GM18861 (cell line): ENCODE data around the gene HOXD8.

ENCODE experiments used
- ATAC-seq: cut with Tn5 transposase; IDR thresholded peaks from one replicate; pipeline ENCODE4 v1.9.1; 2021; ENCODE audit not compliant: unreplicated experiment

HOXD8 gene

DNA sequence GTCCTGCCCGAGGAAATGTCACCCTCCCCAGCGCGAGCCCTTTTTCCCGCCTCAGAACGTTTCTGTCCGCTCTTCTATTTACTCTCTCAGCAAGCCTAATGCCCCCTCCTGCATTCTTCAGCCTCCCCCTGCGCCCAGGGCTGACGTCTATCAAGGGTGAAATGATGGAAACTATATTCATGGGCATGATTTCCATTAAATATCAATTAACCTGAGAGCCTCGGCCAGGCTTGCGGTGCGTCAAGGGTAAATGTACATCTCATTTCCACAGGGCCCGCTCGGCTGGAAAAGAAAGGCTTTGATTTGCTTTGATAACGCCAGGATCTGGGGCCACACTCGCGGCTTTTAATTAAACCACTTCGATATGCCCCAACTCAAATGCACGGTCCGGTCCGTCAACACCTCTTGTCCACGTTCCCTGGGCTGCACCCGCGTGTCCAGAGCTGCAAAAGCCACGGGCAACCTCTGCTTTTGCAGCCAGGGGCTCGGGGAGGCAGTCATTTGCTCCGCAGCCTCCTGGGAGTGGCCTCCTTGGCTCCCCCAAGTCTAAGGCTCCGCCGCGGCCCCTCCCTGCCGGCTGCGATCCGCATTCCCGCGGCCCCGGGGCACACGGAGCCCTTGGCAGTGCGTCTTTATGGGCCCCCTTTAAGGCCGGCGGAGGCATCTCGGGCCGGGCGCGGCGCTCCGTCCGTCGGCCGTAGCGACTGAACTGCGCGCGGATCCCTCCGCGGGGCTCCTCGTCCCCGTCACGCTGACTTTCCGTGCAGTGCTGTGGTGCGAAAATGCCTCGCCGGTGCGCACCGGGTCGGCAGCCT lies at the start of gene HOXD8:
TSS of gene HOXD8 (plus strand) at position 724 of the 815 bp plus-strand sequence. CDS start 662 bp downstream, outside the sequence.
- ATAC-seq: no peak

DNA sequence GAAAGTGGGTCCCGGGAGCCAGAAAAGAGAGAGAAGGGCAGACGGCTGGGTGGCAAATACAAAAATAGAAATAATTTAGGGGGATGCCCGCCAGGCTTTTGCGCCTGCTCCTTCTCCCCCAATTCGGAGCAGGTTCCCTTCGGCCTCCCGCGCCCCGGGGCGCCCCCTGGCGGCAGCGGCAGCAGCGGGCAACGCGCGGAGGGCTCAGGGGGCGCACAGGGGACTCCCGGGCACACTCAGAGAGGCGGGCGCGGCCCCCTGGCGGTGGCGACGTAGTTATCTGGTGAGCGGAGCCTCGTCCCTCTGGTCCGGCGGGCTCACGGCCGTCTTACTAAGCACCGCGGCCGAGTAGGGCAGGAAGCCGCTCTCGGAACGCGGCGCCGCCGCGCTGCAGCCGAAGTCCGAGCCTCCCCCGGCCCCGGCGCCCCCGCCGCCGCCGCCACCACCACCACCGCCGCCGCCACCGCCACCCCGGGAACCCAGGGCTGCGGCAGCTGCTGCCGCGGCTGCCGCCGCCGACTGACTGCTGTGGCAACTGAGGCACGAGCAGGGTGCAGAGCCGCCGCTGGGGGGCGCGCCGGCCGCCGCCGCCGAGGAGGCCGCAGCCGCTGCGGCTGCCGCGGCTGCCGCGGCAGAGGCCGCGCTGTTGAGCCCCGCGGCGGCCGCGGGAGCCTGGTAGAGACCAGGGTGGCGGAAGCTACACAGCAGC lies 49.5 kb upstream of the HOXD8 start:
- no peak for ATAC-seq

DNA sequence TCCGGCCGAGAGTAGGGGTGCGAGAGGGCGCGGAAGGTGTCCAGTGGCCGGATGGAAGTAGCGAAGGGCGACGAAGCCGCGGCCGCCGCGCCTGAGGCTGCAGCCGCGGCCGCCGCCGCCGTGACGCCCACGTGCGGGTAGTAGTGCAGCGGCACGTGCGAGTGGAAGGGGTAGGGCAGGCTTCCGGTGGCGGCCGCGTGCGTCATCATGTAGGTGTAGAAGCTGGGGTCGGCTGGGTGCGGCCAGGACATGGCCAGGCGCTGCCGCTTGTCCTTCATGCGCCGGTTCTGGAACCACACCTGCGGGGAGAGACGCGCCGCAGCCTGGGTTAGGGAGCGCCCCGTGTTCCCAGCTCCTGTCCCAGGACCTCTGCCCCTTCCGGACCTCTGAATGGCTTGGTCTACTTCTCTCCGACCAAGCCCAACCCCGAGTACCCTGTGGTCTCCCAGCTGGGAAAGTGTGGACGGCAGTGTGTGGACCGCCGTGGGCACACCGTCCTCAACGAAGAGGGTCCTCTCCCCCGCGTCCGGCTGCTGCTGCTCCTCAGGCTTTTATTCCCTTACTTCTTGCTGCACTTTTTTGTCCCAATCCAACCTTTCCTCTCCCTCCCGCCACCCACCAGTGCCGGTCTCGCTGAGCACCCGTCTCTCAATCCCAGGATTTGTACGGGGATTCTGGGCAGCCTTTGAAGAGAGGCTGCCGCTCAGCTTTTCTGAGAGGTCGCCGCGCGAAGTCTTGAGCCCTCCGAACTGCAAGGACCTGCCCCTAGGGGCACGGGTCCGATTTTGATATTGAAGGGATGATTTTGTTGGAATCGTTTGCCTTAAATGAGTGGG lies 48.7 kb upstream of the HOXD8 start:
- no peak for ATAC-seq

DNA sequence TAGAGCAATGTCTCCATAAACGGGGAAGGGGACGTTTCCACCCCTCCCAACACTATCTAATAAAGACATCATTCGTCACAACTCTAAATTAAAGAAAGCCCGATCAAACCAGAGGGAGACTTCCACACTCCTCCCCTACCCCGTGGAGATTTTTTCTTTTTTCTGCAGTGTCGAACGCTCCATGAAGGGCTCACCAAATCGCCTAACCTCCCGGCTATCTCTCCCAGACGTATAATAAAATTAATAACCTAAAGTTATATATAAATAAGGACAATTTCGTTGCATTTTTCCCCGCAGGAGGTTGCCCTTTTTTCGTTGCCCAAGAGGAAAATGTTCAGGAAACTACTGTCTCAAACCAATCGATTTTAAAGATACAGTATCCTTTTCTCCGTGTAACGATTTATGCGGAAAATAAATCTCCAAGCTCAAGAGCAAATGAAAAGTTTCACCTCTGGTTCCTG lies 48.1 kb upstream of the HOXD8 start:
- ATAC-seq: no peak

DNA sequence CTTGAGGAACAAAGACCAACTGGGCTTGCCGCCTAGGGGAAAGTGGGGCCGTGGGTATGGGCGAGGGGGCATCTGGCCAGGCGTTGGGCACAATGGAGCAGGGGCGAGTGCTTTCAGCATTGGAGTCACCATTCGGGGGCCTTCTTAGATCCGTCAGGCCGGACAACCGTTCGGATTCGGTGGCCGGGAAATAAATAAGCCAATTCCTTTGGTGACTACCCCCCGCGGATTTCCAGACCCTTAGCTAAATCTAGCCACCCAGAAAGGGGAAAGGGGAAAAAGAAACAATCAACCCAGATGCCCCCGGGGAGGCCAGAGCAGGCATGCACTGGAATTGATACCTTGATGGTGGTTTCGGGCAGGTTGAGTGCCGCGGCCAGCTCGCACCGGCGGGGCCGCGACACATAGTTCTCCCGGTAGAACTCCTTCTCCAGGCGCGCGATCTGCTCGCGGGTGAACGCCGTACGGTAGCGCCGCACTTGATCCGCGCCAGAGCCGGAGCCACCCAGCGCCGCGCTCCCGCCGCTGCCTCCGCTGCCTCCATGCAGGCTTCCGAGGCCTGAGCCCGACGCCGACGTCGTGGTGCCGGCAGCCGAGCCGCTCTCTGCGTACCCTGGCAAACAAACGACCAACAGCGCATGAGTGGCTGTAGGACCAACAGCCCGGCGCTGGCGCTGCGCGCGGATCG lies 47.5 kb upstream of the HOXD8 start:
- no peak for ATAC-seq

GRCh38 chr2:176082525-176082823 lies 47.0 kb upstream of the HOXD8 start:
- no peak for ATAC-seq

DNA sequence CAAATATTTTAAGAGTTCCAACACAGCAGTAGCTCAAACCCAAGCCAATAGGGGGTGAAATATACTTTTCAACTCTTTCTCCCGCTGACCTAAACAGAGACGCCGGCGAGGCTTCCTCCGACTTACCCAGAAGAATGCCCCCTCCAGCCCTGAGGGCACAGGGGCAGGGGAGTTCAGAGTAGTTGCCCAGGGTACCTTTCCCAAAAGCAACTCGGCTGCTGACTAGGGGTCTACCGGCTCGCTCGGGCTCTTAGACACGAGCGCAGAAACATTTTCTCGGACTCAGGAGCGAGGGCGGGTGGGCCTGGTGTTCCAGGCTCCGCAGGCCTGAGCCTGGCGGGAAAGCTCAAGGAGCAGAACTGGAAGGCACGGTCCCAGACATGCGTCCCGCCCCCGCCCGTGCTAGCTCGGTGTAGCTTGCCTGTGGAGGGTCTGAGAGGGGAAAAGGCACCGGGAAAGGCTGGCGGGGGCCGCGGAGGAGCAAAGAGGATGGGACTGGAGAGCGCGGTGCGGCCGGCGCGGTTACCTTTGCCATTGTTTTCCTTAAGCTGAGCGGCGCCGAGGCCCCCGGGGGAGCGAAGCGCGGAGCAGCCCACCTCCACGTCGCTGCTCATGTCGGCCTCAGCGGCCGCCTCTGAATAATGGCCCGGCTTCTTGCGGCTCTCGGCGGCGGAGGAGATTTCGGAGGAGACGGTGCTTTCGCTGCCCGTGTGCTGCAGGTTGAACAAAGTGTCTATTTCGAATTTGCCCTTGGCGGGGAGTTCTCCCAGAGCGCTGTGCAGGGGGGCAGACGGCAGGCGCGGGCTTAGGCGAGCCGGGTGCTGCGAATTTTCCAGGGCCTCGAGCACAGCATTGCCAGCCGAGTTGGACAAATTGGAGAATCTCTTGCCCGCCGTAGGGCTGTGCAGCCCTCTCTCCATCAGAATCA lies 46.4 kb upstream of the HOXD8 start:
- ATAC-seq: no peak

DNA sequence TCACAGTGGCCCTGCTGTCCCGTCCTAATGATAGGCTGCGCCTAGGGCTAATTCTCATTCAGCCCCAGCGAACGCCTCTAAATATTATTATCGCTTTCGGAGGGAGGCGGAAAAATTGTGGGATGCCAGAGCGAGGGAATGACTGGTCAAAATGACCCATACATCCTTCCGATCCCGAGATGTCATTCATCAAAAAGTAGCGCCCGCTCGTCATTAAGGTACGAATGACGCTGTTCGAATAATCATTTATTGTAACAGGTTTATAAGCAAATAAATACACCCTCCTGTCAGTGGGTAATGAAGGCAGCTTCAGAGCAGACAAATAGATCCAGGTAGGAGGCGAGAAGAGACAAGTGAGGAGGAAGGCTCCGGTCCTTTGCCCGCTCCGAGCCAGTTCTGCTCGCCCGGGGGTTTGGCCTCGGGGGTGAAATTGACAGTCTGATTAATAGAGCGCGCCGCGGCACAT lies 45.7 kb upstream of the HOXD8 start, which contains the start of gene EVX2:
TSS of gene EVX2 (minus strand) at position 167 of the 466 bp plus-strand sequence. CDS start 186 bp downstream, outside the sequence.
- ATAC-seq: no peak

GRCh38 chr2:176084611-176085119 lies 44.8 kb upstream of the HOXD8 start:
- ATAC-seq: no peak

- no peak for ATAC-seq
Measured at GRCh38 chr2:176085120-176085788, 44.3 kb upstream of the HOXD8 start.

DNA sequence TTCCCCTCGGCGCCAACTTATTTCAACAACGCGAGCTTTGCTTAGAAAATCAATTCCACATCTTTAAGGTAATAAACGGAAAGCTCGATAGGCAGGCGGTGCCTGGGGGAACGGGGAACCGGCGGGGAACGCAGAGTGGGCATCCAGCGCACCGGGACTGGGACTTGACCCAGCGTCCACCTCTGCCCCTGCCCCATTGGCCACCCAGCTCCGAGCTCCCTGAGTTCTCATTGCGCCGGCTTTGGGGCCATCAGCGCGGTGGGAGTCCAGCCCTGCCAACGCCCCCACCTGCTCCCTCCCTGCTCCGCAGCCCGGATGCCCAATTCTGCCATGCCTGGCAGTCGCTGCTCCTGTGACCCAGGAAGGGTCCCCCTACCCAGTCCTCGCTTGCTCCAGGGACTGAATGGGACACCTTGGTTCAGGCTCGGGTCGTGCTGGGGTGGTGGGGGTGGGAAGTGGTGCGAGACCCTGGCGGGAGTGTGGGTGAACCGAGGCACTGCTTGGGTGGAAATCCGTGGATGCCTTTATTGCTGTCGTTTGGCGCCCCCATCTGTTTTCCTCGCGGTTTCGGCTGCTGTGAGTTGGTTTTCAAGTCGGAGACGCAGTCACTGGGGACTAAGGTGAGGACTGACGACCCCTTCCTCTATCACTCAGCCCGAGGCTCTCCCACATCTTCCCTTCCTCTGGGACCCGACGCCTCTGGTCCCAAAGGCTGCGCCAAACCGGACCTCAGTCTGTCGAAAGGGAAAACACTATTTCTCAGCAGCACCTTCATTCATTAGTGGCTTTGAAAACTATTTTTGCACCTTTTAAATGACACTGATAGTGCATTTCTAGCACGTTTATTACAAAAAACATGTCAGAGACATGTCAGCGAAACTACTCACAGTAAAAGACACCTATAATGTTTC lies 43.4 kb upstream of the HOXD8 start:
- no peak for ATAC-seq

DNA sequence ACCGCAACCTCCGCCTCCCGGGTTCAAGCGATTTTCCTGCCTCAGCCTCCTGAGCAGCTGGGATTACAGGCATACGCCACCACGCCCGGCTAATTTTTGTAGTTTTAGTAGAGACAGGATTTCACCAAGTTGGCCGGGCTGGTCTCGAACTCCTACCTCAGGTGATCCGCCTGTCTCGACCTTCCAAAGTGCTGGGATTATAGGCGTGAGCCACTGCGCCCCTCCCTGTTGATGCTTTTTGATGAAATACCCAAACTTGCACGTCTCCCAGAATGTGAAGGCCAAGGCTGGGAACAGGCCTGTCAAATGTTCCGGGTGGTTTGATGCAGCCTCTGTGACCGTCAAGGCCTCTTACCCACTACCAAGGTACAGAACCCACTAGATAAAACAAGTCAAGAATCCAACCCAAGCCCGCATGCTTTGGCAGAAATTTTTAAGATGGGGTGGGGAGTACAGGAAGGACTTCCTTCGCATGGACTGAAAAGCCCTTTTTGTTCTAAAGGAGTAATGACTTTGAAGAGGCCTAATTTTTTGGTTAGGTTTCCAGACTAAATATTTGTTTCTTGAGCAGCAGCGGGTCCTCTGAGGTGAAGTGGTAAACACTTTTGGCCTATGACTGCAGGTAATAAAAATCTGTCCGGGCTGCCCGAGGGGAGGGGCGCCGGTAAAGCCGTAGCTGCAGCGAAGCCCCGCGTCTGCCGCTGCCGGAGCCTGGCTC lies 42.0 kb upstream of the HOXD8 start:
- ATAC-seq: no peak

GRCh38 chr2:176088048-176088936 lies 41.2 kb upstream of the HOXD8 start:
- no peak for ATAC-seq

- no peak for ATAC-seq
Measured at GRCh38 chr2:176088937-176089842, 40.3 kb upstream of the HOXD8 start.

DNA sequence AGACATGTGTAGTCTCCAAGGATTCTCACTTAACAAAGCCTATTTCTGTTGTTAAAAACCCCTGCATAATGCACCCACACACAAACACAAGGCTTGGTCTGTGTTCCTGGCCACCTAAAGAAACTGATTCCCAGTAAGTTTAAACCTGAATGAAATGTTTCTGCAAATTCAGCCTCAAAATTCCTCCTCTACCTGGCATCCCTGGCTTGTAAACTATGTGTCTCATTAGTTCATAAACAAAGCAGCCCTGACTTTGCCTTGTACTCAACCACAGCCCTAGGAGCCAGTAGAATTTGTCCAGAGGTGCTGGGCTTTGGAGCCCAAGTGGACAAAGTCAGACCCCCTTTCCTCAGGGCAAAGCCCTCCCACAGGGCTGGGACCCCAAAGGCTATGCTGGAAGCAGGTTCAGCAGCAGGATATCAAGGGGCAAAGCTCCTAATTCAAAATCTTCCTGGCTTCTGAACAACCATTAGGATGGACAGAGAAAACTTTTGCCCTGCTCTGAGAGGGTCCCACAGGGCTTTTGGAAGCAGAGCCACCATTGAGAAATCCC lies 39.6 kb upstream of the HOXD8 start:
- ATAC-seq: no peak
